Measurements from ENCODE around the gene TEAD1. TPM values are rescaled to one million over a fixed set of nuclear protein-coding genes. Genes with fewer than 3 reads are reported as not detected.

Gene TEAD1
- polyA plus RNA-seq, 1 donor (not counting 4 experiments of a cell fraction or from before 2014, with no cell fraction given): 32.7 TPM

GRCh38 chr11:12815129-12815480, 140.9 kb downstream of the TEAD1 start:
- H3K9me3 ChIP-seq (ENCODE audit: control insufficient read depth, low read depth, low read length): no peaks in the 10 kb centered on the region
- DNase-seq (ENCODE audit: low read depth, low spot score) (no peak), FAIRE-seq (no peak)
- no peak overlapping the region for H2AFZ ChIP-seq (ENCODE audit: control insufficient read depth, low read length)
- H3K4me1 ChIP-seq (ENCODE audit: control insufficient read depth, extremely low read depth, insufficient read depth, low read length): peaks cover 39% of the 10 kb centered on the region
- peak overlapping the region; percentile 83 for H3K4me2 ChIP-seq (ENCODE audit: control insufficient read depth, extremely low read depth, insufficient read depth, low read depth, low read length)
- peak overlapping the region; percentile 75 for H3K9ac ChIP-seq (ENCODE audit: control insufficient read depth, extremely low read depth, insufficient read depth, low read length)
- H3K27ac ChIP-seq (ENCODE audit: control insufficient read depth, insufficient read depth, low read length): peak overlapping the region; percentile 87
- peaks cover 85% of the 10 kb centered on the region for H3K79me2 ChIP-seq (ENCODE audit: control insufficient read depth, insufficient read depth, low read length)
- dilution Hi-C loops (cut with MboI; ENCODE audit: extremely low pct_ligation_motif_present, low sequenced_read_pairs): no loop called here
- H3K4me3 ChIP-seq (ENCODE audit: control insufficient read depth in 2 of 3, extremely low read depth in 1 of 3, insufficient read depth in 2 of 3, low read depth in 1 of 3, low read length in 3 of 3): peak overlapping the region in 1 of 3 experiments; percentile 15
- TF ChIP-seq EZH2 (IDR thresholded peaks at IDR 0.05; ENCODE audit: low read length): no peak
- TF ChIP-seq, protein P1, sequence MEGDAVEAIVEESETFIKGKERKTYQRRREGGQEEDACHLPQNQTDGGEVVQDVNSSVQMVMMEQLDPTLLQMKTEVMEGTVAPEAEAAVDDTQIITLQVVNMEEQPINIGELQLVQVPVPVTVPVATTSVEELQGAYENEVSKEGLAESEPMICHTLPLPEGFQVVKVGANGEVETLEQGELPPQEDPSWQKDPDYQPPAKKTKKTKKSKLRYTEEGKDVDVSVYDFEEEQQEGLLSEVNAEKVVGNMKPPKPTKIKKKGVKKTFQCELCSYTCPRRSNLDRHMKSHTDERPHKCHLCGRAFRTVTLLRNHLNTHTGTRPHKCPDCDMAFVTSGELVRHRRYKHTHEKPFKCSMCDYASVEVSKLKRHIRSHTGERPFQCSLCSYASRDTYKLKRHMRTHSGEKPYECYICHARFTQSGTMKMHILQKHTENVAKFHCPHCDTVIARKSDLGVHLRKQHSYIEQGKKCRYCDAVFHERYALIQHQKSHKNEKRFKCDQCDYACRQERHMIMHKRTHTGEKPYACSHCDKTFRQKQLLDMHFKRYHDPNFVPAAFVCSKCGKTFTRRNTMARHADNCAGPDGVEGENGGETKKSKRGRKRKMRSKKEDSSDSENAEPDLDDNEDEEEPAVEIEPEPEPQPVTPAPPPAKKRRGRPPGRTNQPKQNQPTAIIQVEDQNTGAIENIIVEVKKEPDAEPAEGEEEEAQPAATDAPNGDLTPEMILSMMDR (optimal IDR thresholded peaks at IDR 0.05 in 1 of 3, IDR thresholded peaks at IDR 0.05 in 1 of 3, conservative IDR thresholded peaks at IDR 0.05 in 1 of 3; ENCODE audit: extremely low read depth in 1 of 3, insufficient read depth in 2 of 3, low read length in 3 of 3): no peak
- H4K20me1 ChIP-seq (ENCODE audit: control insufficient read depth, extremely low read depth, insufficient read depth, low read length): peaks cover 13% of the 10 kb centered on the region
- H3K27me3 ChIP-seq (ENCODE audit: control insufficient read depth, extremely low read depth, insufficient read depth, low read length): no peaks in the 10 kb centered on the region
- peaks cover 4% of the 10 kb centered on the region for H3K9me1 ChIP-seq (ENCODE audit: control insufficient read depth, extremely low read depth, insufficient read depth, low read length)
- H3K36me3 ChIP-seq (ENCODE audit: control insufficient read depth in 2 of 2, extremely low read depth in 1 of 2, insufficient read depth in 2 of 2, low read length in 2 of 2): peaks cover 3 to 9% of the 10 kb centered on the region in 2 experiments

GRCh38 chr11:12815931-12816494, 141.8 kb downstream of the TEAD1 start:
- H3K4me1 ChIP-seq (ENCODE audit: control insufficient read depth, extremely low read depth, insufficient read depth, low read length): peaks cover 35% of the 10 kb centered on the region
- H3K36me3 ChIP-seq (ENCODE audit: control insufficient read depth in 2 of 2, extremely low read depth in 1 of 2, insufficient read depth in 2 of 2, low read length in 2 of 2): peaks cover 3 to 4% of the 10 kb centered on the region in 2 experiments
- dilution Hi-C loops (cut with MboI; ENCODE audit: extremely low pct_ligation_motif_present, low sequenced_read_pairs): no loop called here
- TF ChIP-seq EZH2 (IDR thresholded peaks at IDR 0.05; ENCODE audit: low read length): no peak
- TF ChIP-seq, protein P1 (optimal IDR thresholded peaks at IDR 0.05 in 1 of 3, IDR thresholded peaks at IDR 0.05 in 1 of 3, conservative IDR thresholded peaks at IDR 0.05 in 1 of 3; ENCODE audit: extremely low read depth in 1 of 3, insufficient read depth in 2 of 3, low read length in 3 of 3): no peak
- peaks cover 4% of the 10 kb centered on the region for H3K9me1 ChIP-seq (ENCODE audit: control insufficient read depth, extremely low read depth, insufficient read depth, low read length)
- no peak overlapping the region for H3K9ac ChIP-seq (ENCODE audit: control insufficient read depth, extremely low read depth, insufficient read depth, low read length)
- FAIRE-seq: no peak
- H2AFZ ChIP-seq (ENCODE audit: control insufficient read depth, low read length): no peak overlapping the region
- H3K27ac ChIP-seq (ENCODE audit: control insufficient read depth, insufficient read depth, low read length): no peak overlapping the region
- DNase-seq (ENCODE audit: low read depth, low spot score): no peak
- peaks cover 9% of the 10 kb centered on the region for H4K20me1 ChIP-seq (ENCODE audit: control insufficient read depth, extremely low read depth, insufficient read depth, low read length)
- H3K9me3 ChIP-seq (ENCODE audit: control insufficient read depth, low read depth, low read length): no peaks in the 10 kb centered on the region
- no peak overlapping the region for H3K4me2 ChIP-seq (ENCODE audit: control insufficient read depth, extremely low read depth, insufficient read depth, low read depth, low read length)
- H3K27me3 ChIP-seq (ENCODE audit: control insufficient read depth, extremely low read depth, insufficient read depth, low read length): no peaks in the 10 kb centered on the region
- H3K4me3 ChIP-seq (ENCODE audit: control insufficient read depth in 2 of 3, extremely low read depth in 1 of 3, insufficient read depth in 2 of 3, low read depth in 1 of 3, low read length in 3 of 3): no peak overlapping the region
- H3K79me2 ChIP-seq (ENCODE audit: control insufficient read depth, insufficient read depth, low read length): peaks cover 84% of the 10 kb centered on the region
